ENCODE measurements around the gene SPATA13. TPM values are rescaled to one million over a fixed set of nuclear protein-coding genes. Genes with fewer than 3 reads are reported as not detected.

Gene SPATA13
- total and polyA plus RNA-seq, 10 of the 15 experiments (the other 5 are each of a cell fraction or from before 2014, with no cell fraction given): 2.4 to 11.1 (median 10.2) TPM

GRCh38 chr13:24187185-24187584, 26.7 kb downstream of the SPATA13 start:
- in situ Hi-C loops (cut with MboI): no loop called here
- H4K20me1 ChIP-seq (ENCODE audit: control insufficient read depth, insufficient read depth): no peaks in the 10 kb centered on the region
- no TSS peak for BruUV-seq (replicated peaks)
- H3K79me2 ChIP-seq (ENCODE audit: control insufficient read depth, insufficient read depth, low read length): no peaks in the 10 kb centered on the region
- ChIA-PET POLR2A (no interaction called here), SMC1A (ENCODE audit: uncharacterized antibody, unreplicated experiment) (interaction anchor here (3.0 kb wide), 1 partner anchor 8 kb away, joined by 10 read pairs; no protein-coding TSS in a partner anchor), RAD21 (ENCODE audit: unreplicated experiment) (no interaction called here), CTCF (interaction anchor here (1.1 to 1.4 kb wide), 2 partner anchors 30 to 133 kb away, joined by 3 read pairs; no protein-coding TSS in a partner anchor)
- H3K4me2 ChIP-seq (ENCODE audit: control insufficient read depth, insufficient read depth): no peak overlapping the region
- no peak overlapping the region for H3K9ac ChIP-seq (ENCODE audit: control insufficient read depth, insufficient read depth, low read length)
- H3K4me1 ChIP-seq (ENCODE audit: control insufficient read depth, insufficient read depth, low read length): no peaks in the 10 kb centered on the region
- no peaks in the 10 kb centered on the region for H3K36me3 ChIP-seq (ENCODE audit: control insufficient read depth in 2 of 2, insufficient read depth in 2 of 2, low read length in 1 of 2)
- intact Hi-C loops (cut with micrococcal nuclease; ENCODE audit: unreplicated experiment): no loop called here
- FAIRE-seq: no peak
- ATAC-seq: no peak
- DNase-seq (ENCODE audit: low read depth, low spot score): no peak
- no peak overlapping the region for H2AFZ ChIP-seq (ENCODE audit: control insufficient read depth, low read depth, low read length)
- WGBS (ENCODE audit: insufficient coverage, insufficient replicate concordance, low lambda C conversion rate, missing lambda C conversion rate): 74% methylated on average over 7 of the region's 7 CpGs
- H3K4me3 ChIP-seq: no peak overlapping the region
- no peak overlapping the region for H3K27ac ChIP-seq (ENCODE audit: control insufficient read depth, insufficient read depth)
- H3K27me3 ChIP-seq (replicated peaks in 1 of 2; ENCODE audit: control insufficient read depth in 2 of 2, insufficient read depth in 2 of 2, low read length in 1 of 2): no peaks in the 10 kb centered on the region
- H3K9me3 ChIP-seq (replicated peaks; ENCODE audit: control insufficient read depth, insufficient read depth, low read length): no peaks in the 10 kb centered on the region; the same call in 2 of the 3 replicates
- TF ChIP-seq NFYB (IDR thresholded peaks at IDR 0.05; ENCODE audit: insufficient read depth, low read depth, low read length): no peak
- TF ChIP-seq CEBPZ (IDR thresholded peaks at IDR 0.05; ENCODE audit: low read depth, low read length): no peak
- no peak for TF ChIP-seq NRF1 (conservative IDR thresholded peaks at IDR 0.05; ENCODE audit: low read depth, low read length)
- no peak for TF ChIP-seq ELK1 (IDR thresholded peaks at IDR 0.05; ENCODE audit: low read depth, low read length)
- TF ChIP-seq EP300 (IDR thresholded peaks at IDR 0.05; ENCODE audit: borderline replicate concordance in 1 of 2, control insufficient read depth in 1 of 2, low read depth in 2 of 2, low read length in 2 of 2): no peak
- no peak for TF ChIP-seq EED (IDR thresholded peaks at IDR 0.05; ENCODE audit: low read depth)
- no peak for TF ChIP-seq POU2F2 (IDR thresholded peaks at IDR 0.05; ENCODE audit: borderline replicate concordance, low read depth, low read length)
- no peak for TF ChIP-seq ZZZ3 (IDR thresholded peaks at IDR 0.05; ENCODE audit: control insufficient read depth, insufficient read length, low read depth)
- no peak for TF ChIP-seq ZBTB11 (CRISPR knock-in tag; IDR thresholded peaks at IDR 0.05)
- TF ChIP-seq NBN (IDR thresholded peaks at IDR 0.05): no peak
- TF ChIP-seq KAT2A (conservative IDR thresholded peaks at IDR 0.05; ENCODE audit: control insufficient read depth, low read depth, low read length): no peak
- TF ChIP-seq TCF3 (IDR thresholded peaks at IDR 0.05; ENCODE audit: borderline replicate concordance, insufficient read depth, low read depth, low read length): no peak
- TF ChIP-seq NFYA (IDR thresholded peaks at IDR 0.05; ENCODE audit: borderline replicate concordance, low read depth, low read length): no peak
- TF ChIP-seq YBX1 (IDR thresholded peaks at IDR 0.05): no peak
- TF ChIP-seq RB1 (IDR thresholded peaks at IDR 0.05; ENCODE audit: borderline replicate concordance): no peak
- TF ChIP-seq POLR2A (IDR thresholded peaks at IDR 0.05; ENCODE audit: low read depth, low read length): no peak

All from GM12878 (cell line).